NCI-H2081 (cell line): ENCODE data around the gene FLRT3.

ENCODE experiments used
- DNase-seq, 2 experiments: peaks; one replicate each; lab custom pipeline; 2025; lab: John Stamatoyannopoulos, UW

Gene FLRT3

GRCh38 chr20:14337400-14338171, at the start of gene FLRT3:
Gene FLRT3, minus strand, starts transcription at chr20:14337612. Its CDS starts 10,106 bp downstream, at chr20:14327506.
- DNase-seq: peak; percentile 81 to 88

- no peak for DNase-seq
These were observed 49.3 kb upstream of the FLRT3 start for GRCh38 chr20:14386726-14387125.

- no peak for DNase-seq
These were observed 47.8 kb upstream of the FLRT3 start for GRCh38 chr20:14385176-14385740.

GRCh38 chr20:14384416-14385175, 47.2 kb upstream of the FLRT3 start:
- DNase-seq: no peak

- no peak for DNase-seq
These were observed 45.9 kb upstream of the FLRT3 start for GRCh38 chr20:14383335-14383734.

GRCh38 chr20:14378326-14378725, 40.9 kb upstream of the FLRT3 start:
- no peak for DNase-seq

- peak; percentile 56 to 84 for DNase-seq
These were observed 38.1 kb upstream of the FLRT3 start for GRCh38 chr20:14375416-14375985.

- DNase-seq: no peak
These were observed 36.8 kb upstream of the FLRT3 start for GRCh38 chr20:14374196-14374595.

- DNase-seq: no peak
These were observed 24.3 kb upstream of the FLRT3 start for GRCh38 chr20:14361509-14362345.

- no peak for DNase-seq
These were observed 23.0 kb upstream of the FLRT3 start for GRCh38 chr20:14360416-14360815.

- DNase-seq: no peak
These were observed 18.4 kb upstream of the FLRT3 start for GRCh38 chr20:14355791-14356190.

- DNase-seq: no peak
These were observed 7.3 kb upstream of the FLRT3 start for GRCh38 chr20:14344746-14345145.

GRCh38 chr20:14343491-14344065, 6.2 kb upstream of the FLRT3 start:
- DNase-seq: no peak

- no peak for DNase-seq
These were observed 5.5 kb upstream of the FLRT3 start for GRCh38 chr20:14342918-14343317.

- no peak for DNase-seq
These were observed 4.4 kb upstream of the FLRT3 start for GRCh38 chr20:14341801-14342200.

GRCh38 chr20:14336686-14337085, 726 bp downstream of the FLRT3 start:
- DNase-seq: peak in 1 of 2 experiments; percentile 11

GRCh38 chr20:14335052-14335451, 2.4 kb downstream of the FLRT3 start:
- no peak for DNase-seq

- peak; percentile 64 to 79 for DNase-seq
These were observed 3.0 kb downstream of the FLRT3 start for GRCh38 chr20:14334306-14334930.

GRCh38 chr20:14333721-14334120, 3.7 kb downstream of the FLRT3 start:
- no peak for DNase-seq

GRCh38 chr20:14332866-14333265, 4.5 kb downstream of the FLRT3 start:
- DNase-seq: no peak

- no peak for DNase-seq
These were observed 5.8 kb downstream of the FLRT3 start for GRCh38 chr20:14331646-14332045.
